ENCODE data around the gene SMG9. TPM values are rescaled to one million over a fixed set of nuclear protein-coding genes. Genes with fewer than 3 reads are reported as not detected.
A peak's percentile ranks its signal among the peaks of the same experiment; 100 is the strongest.
"Not testable (repeated sequence)": the region's sequence is repeated elsewhere in the genome, so short reads cannot be mapped to it uniquely, and the experiment has no call there.

SMG9 gene
- total RNA-seq, 1 experiment from 2014 or later: 52.2 TPM

DNA sequence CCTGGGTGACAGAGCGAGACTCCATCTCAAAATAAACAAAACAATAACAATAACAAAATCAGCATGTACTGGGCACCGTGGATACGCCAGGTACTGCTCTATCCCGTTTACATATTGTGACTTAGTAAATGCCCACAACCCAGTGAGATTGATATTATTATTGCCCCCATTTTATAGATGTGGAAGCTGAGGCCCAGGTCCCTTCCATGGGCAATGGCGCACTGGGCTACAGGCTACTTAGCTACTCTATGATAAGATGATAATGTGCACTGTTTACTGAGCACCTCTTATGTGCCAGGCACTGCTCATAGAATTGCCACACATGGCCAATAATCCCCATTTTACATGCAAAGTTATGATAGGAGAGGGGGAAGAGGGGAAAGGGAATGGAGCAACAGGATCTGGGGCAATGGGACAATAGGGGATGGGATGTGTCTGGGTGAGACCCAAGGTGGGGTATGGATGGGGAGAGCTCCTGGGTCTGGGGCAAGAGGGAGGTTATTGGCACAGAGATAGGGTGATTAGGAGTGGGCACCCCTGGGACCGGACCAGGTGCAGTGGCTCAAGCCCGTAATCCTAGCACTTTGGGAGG lies 20.6 kb upstream of the SMG9 start:
- Histone ChIP-seq H3K27ac (ENCODE audit: insufficient read length, low read depth, low read length) (no peak overlapping the region), H3T11ph (ENCODE audit: low read length) (no peak overlapping the region), H3K9me3 (ENCODE audit: control insufficient read depth, low read depth, low read length) (no peaks in the 10 kb centered on the region), H2BK20ac (ENCODE audit: low read depth, low read length, poor library complexity, severe bottlenecking) (no peak overlapping the region), H2BK5ac (ENCODE audit: insufficient read length, low read length) (no peak overlapping the region), H3K4me2 (ENCODE audit: insufficient read depth, insufficient read length, low read length) (no peak overlapping the region), H3K27me3 (ENCODE audit: insufficient read depth, low read length) (peaks cover 12% of the 10 kb centered on the region; the same call in 1 of the 2 replicates), H2AFZ (ENCODE audit: low read length) (no peak overlapping the region), H3K23ac (ENCODE audit: insufficient read length, low read depth, low read length) (no peak overlapping the region), H2BK12ac (ENCODE audit: insufficient read length, low read depth, low read length) (no peak overlapping the region), H3K4me1 (ENCODE audit: insufficient read depth, low read length) (peaks cover 7% of the 10 kb centered on the region; the same call in 1 of the 2 replicates), H2BK15ac (ENCODE audit: low read depth, low read length) (no peak overlapping the region), H3K18ac (ENCODE audit: insufficient read length, low read depth, low read length) (no peak overlapping the region), H3K56ac (ENCODE audit: insufficient read length, low read depth, low read length) (no peak overlapping the region), H3K79me1 (ENCODE audit: insufficient read depth, low read depth, low read length, poor library complexity, severe bottlenecking) (no peaks in the 10 kb centered on the region), H3K4ac (ENCODE audit: low read depth, low read length) (no peak overlapping the region), H3K79me2 (ENCODE audit: insufficient read depth, low read length) (no peaks in the 10 kb centered on the region), H2AK5ac (ENCODE audit: insufficient read length, low read length) (no peak overlapping the region), H4K8ac (replicated peaks; ENCODE audit: insufficient read length, low read depth, low read length) (no peak overlapping the region), H3K14ac (ENCODE audit: insufficient read depth, low read length) (no peak overlapping the region), H3K23me2 (ENCODE audit: insufficient read length, low read depth, low read length, poor library complexity, severe bottlenecking) (peaks cover 7% of the 10 kb centered on the region), H4K5ac (ENCODE audit: insufficient read length, low read depth, low read length) (no peak overlapping the region), H3K9ac (ENCODE audit: extremely low read depth, insufficient read length, low read length) (no peak overlapping the region), H2BK120ac (ENCODE audit: low read depth, low read length, poor library complexity, severe bottlenecking) (no peak overlapping the region), H4K91ac (ENCODE audit: insufficient read length, low read depth, low read length) (no peak overlapping the region), H4K20me1 (ENCODE audit: control insufficient read depth, insufficient read depth, insufficient read length) (no peaks in the 10 kb centered on the region)
- no peaks in the 10 kb centered on the region; a peak in 2 of 7 replicates for H3K36me3 Mint-ChIP-seq (ENCODE audit: insufficient read depth in 1 of 3, low read depth in 3 of 3)
- peak overlapping the region in 1 of 2 experiments; percentile 79; a peak in 3 of 5 replicates for H3K4me3 Mint-ChIP-seq
- no peaks in the 10 kb centered on the region; a peak in 1 of 5 replicates for H3K9me3 Mint-ChIP-seq
- peaks cover 79% of the 10 kb centered on the region for H3K27me3 Mint-ChIP-seq (ENCODE audit: low read depth)
- WGBS (ENCODE audit: extremely low coverage, insufficient read length, low lambda C conversion rate): no CpG with 5 or more reads among the region's 7 CpGs
- no peak for DNase-seq
- TF ChIP-seq, protein P1, sequence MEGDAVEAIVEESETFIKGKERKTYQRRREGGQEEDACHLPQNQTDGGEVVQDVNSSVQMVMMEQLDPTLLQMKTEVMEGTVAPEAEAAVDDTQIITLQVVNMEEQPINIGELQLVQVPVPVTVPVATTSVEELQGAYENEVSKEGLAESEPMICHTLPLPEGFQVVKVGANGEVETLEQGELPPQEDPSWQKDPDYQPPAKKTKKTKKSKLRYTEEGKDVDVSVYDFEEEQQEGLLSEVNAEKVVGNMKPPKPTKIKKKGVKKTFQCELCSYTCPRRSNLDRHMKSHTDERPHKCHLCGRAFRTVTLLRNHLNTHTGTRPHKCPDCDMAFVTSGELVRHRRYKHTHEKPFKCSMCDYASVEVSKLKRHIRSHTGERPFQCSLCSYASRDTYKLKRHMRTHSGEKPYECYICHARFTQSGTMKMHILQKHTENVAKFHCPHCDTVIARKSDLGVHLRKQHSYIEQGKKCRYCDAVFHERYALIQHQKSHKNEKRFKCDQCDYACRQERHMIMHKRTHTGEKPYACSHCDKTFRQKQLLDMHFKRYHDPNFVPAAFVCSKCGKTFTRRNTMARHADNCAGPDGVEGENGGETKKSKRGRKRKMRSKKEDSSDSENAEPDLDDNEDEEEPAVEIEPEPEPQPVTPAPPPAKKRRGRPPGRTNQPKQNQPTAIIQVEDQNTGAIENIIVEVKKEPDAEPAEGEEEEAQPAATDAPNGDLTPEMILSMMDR (conservative IDR thresholded peaks at IDR 0.05): no peak
- no peak overlapping the region for H3K27ac Mint-ChIP-seq
- peaks cover 39 to 55% of the 10 kb centered on the region in 2 experiments for H3K4me1 Mint-ChIP-seq

DNA sequence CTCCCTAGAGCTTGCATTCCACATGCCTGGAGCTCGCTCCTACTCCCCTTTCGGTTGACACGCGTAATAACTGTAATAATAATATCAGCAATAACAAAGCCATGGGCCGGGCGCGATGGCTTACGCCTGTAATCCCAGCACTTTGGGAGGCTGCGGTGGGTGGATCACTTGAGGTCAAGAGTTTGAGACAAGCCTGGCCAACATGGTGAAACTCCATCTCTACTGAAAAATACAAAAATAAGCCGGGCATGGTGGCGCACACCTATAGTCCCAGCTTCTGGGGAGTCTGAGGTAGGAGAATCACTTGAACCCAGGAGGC lies 20.1 kb upstream of the SMG9 start:
- DNase-seq; H3K23me2 ChIP-seq (ENCODE audit: insufficient read length, low read depth, low read length, poor library complexity, severe bottlenecking); H3K79me1 ChIP-seq (ENCODE audit: insufficient read depth, low read depth, low read length, poor library complexity, severe bottlenecking); H3K4ac ChIP-seq (ENCODE audit: low read depth, low read length); H2AK5ac ChIP-seq (ENCODE audit: insufficient read length, low read length); H3K9me3 ChIP-seq (ENCODE audit: control insufficient read depth, low read depth, low read length); H2BK15ac ChIP-seq (ENCODE audit: low read depth, low read length); H3K79me2 ChIP-seq (ENCODE audit: insufficient read depth, low read length); H3K14ac ChIP-seq (ENCODE audit: insufficient read depth, low read length); H3K36me3 Mint-ChIP-seq (ENCODE audit: insufficient read depth in 1 of 3, low read depth in 3 of 3); H2AFZ ChIP-seq (ENCODE audit: low read length); H4K20me1 ChIP-seq (ENCODE audit: control insufficient read depth, insufficient read depth, insufficient read length); H3K18ac ChIP-seq (ENCODE audit: insufficient read length, low read depth, low read length); H3K27ac Mint-ChIP-seq; H3K4me1 ChIP-seq (ENCODE audit: insufficient read depth, low read length); H3K56ac ChIP-seq (ENCODE audit: insufficient read length, low read depth, low read length); H3K27ac ChIP-seq (ENCODE audit: insufficient read length, low read depth, low read length); H3K9me3 Mint-ChIP-seq; H3T11ph ChIP-seq (ENCODE audit: low read length); H4K5ac ChIP-seq (ENCODE audit: insufficient read length, low read depth, low read length); H2BK5ac ChIP-seq (ENCODE audit: insufficient read length, low read length); H4K91ac ChIP-seq (ENCODE audit: insufficient read length, low read depth, low read length); H2BK20ac ChIP-seq (ENCODE audit: low read depth, low read length, poor library complexity, severe bottlenecking); H2BK12ac ChIP-seq (ENCODE audit: insufficient read length, low read depth, low read length); H3K23ac ChIP-seq (ENCODE audit: insufficient read length, low read depth, low read length); H3K9ac ChIP-seq (ENCODE audit: extremely low read depth, insufficient read length, low read length); H2BK120ac ChIP-seq (ENCODE audit: low read depth, low read length, poor library complexity, severe bottlenecking); H4K8ac ChIP-seq (replicated peaks; ENCODE audit: insufficient read length, low read depth, low read length): not testable (repeated sequence)
- H3K27me3 ChIP-seq (ENCODE audit: insufficient read depth, low read length): peaks cover 12% of the 10 kb centered on the region; the same call in 1 of the 2 replicates
- H3K4me2 ChIP-seq (ENCODE audit: insufficient read depth, insufficient read length, low read length): peak overlapping the region; percentile 5
- peaks cover 39 to 52% of the 10 kb centered on the region in 2 experiments for H3K4me1 Mint-ChIP-seq
- peak overlapping the region; percentile 56 to 79; a peak in 4 of 5 replicates for H3K4me3 Mint-ChIP-seq
- WGBS (ENCODE audit: extremely low coverage, insufficient read length, low lambda C conversion rate): no CpG with 5 or more reads among the region's 11 CpGs
- peaks cover 84% of the 10 kb centered on the region for H3K27me3 Mint-ChIP-seq (ENCODE audit: low read depth)

All from H9 (cell line).